ENCODE measurements around the gene MYO3A.

MYO3A gene

GRCh38 chr10:26024303-26024702 lies 90.3 kb downstream of the MYO3A start:
- Histone ChIP-seq H3K36me3 (ENCODE audit: control insufficient read depth, insufficient read depth, low read length) (no peaks in the 10 kb centered on the region), H3K4me3 (ENCODE audit: insufficient read depth, low read depth, low read length) (no peak overlapping the region), H3K27ac (ENCODE audit: insufficient read depth, low read depth, low read length, poor library complexity, severe bottlenecking) (no peak overlapping the region), H3K9me3 (ENCODE audit: control insufficient read depth, low read length) (no peaks in the 10 kb centered on the region), H3K4me1 (ENCODE audit: control insufficient read depth, insufficient read depth, low read length) (no peaks in the 10 kb centered on the region), H3K27me3 (ENCODE audit: control insufficient read depth, insufficient read depth, low read length, poor library complexity, severe bottlenecking) (no peaks in the 10 kb centered on the region)
- WGBS, 2 experiments: 96 to 100% methylated on average over 1 to 2 of the region's 2 CpGs

GRCh38 chr10:26025523-26025922 lies 91.5 kb downstream of the MYO3A start:
- H3K27me3 ChIP-seq (ENCODE audit: control insufficient read depth, insufficient read depth, low read length, poor library complexity, severe bottlenecking): no peaks in the 10 kb centered on the region
- no peaks in the 10 kb centered on the region for H3K9me3 ChIP-seq (ENCODE audit: control insufficient read depth, low read length)
- H3K36me3 ChIP-seq (ENCODE audit: control insufficient read depth, insufficient read depth, low read length): no peaks in the 10 kb centered on the region
- H3K27ac ChIP-seq (ENCODE audit: insufficient read depth, low read depth, low read length, poor library complexity, severe bottlenecking): no peak overlapping the region
- no peaks in the 10 kb centered on the region for H3K4me1 ChIP-seq (ENCODE audit: control insufficient read depth, insufficient read depth, low read length)
- no peak overlapping the region for H3K4me3 ChIP-seq (ENCODE audit: insufficient read depth, low read depth, low read length)

DNA sequence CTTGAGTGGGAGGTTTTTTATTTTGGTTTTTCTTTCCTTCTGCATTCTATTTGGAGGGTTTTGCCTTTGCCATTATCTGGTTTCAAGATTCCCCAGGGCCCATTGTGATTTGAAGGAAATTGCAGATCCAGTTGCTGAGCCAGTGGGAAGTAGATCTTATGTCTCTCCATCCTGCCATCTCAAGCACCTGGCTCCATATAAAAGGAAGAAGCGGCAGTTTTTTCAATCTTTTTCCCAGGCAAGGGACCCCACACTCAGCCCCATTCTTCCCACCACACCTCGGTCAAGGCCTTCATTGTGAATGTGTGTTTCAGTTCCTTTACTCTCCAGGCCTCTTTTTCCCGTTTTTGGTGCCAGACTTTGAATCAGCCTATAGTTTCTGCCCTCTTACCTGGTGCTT lies 95.8 kb downstream of the MYO3A start:
- 70 to 84% methylated on average over 3 of the region's 3 CpGs for WGBS, 2 experiments
- no peak overlapping the region for H3K4me3 ChIP-seq (ENCODE audit: insufficient read depth, low read depth, low read length)

DNA sequence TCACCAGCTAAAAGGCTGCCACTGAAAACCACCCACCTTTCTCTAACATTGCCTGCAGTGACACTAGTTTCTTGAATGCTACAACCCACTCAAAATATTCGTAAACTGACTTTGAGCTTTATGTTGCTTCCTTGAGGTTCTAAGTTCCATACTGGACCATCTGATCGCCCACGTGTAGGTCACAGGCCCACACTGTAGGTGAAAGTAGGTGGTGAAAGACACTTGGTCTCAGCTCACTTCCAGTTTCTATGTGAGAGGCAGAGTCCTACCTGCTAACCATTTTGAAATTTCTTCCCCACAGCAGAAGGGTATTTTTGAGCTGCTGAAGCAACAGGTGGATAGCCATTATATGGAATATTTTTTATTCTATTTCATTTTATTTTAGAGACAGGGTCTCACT lies 97.3 kb downstream of the MYO3A start:
- no peaks in the 10 kb centered on the region for H3K9me3 ChIP-seq (ENCODE audit: control insufficient read depth, low read length)
- H3K27ac ChIP-seq (ENCODE audit: insufficient read depth, low read depth, low read length, poor library complexity, severe bottlenecking): no peak overlapping the region
- 91 to 93% methylated on average over 3 of the region's 3 CpGs for WGBS, 2 experiments
- H3K27me3 ChIP-seq (ENCODE audit: control insufficient read depth, insufficient read depth, low read length, poor library complexity, severe bottlenecking): no peaks in the 10 kb centered on the region
- H3K4me3 ChIP-seq (ENCODE audit: insufficient read depth, low read depth, low read length): no peak overlapping the region
- no peaks in the 10 kb centered on the region for H3K4me1 ChIP-seq (ENCODE audit: control insufficient read depth, insufficient read depth, low read length)
- no peaks in the 10 kb centered on the region for H3K36me3 ChIP-seq (ENCODE audit: control insufficient read depth, insufficient read depth, low read length)

More for the DNA sequence above, 95.8 kb downstream of the MYO3A start:
- Histone ChIP-seq H3K27ac (ENCODE audit: insufficient read depth, low read depth, low read length, poor library complexity, severe bottlenecking) (no peak overlapping the region), H3K36me3 (ENCODE audit: control insufficient read depth, insufficient read depth, low read length) (no peaks in the 10 kb centered on the region), H3K27me3 (ENCODE audit: control insufficient read depth, insufficient read depth, low read length, poor library complexity, severe bottlenecking) (no peaks in the 10 kb centered on the region), H3K9me3 (ENCODE audit: control insufficient read depth, low read length) (no peaks in the 10 kb centered on the region), H3K4me1 (ENCODE audit: control insufficient read depth, insufficient read depth, low read length) (no peaks in the 10 kb centered on the region)

DNA sequence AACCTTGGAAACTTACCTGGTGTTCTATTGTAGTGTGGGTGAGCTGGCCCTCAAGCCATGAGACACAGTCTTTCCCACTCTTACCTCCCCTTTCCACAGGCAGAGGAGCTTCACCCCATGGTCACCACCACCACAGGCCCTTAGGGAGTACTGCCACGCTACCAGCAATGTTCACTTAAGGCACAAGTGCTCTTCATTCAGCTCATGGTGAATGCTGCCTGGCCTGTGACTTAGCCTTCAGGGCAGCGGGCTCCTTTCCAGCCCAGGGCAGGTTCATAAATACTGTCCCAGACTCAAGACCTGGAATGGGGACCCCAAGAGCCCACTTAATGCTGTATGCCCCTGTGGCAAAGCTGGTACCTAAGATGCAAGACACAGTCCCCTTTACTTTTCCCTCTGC lies 109.4 kb downstream of the MYO3A start:
- Histone ChIP-seq H3K36me3 (ENCODE audit: control insufficient read depth, insufficient read depth, low read length) (no peaks in the 10 kb centered on the region), H3K4me1 (ENCODE audit: control insufficient read depth, insufficient read depth, low read length) (no peaks in the 10 kb centered on the region), H3K27me3 (ENCODE audit: control insufficient read depth, insufficient read depth, low read length, poor library complexity, severe bottlenecking) (no peaks in the 10 kb centered on the region), H3K4me3 (ENCODE audit: insufficient read depth, low read depth, low read length) (no peak overlapping the region), H3K9me3 (ENCODE audit: control insufficient read depth, low read length) (no peaks in the 10 kb centered on the region), H3K27ac (ENCODE audit: insufficient read depth, low read depth, low read length, poor library complexity, severe bottlenecking) (no peak overlapping the region)
- 92% methylated on average over 2 of the region's 2 CpGs for WGBS, 2 experiments

- Histone ChIP-seq H3K9me3 (ENCODE audit: control insufficient read depth, low read length) (no peaks in the 10 kb centered on the region), H3K36me3 (ENCODE audit: control insufficient read depth, insufficient read depth, low read length) (no peaks in the 10 kb centered on the region), H3K4me3 (ENCODE audit: insufficient read depth, low read depth, low read length) (no peak overlapping the region), H3K27me3 (ENCODE audit: control insufficient read depth, insufficient read depth, low read length, poor library complexity, severe bottlenecking) (no peaks in the 10 kb centered on the region), H3K27ac (ENCODE audit: insufficient read depth, low read depth, low read length, poor library complexity, severe bottlenecking) (no peak overlapping the region), H3K4me1 (ENCODE audit: control insufficient read depth, insufficient read depth, low read length) (no peaks in the 10 kb centered on the region)
- WGBS, 2 experiments: 94 to 98% methylated on average over 3 of the region's 3 CpGs
These were observed 110.2 kb downstream of the MYO3A start for GRCh38 chr10:26044141-26044749.

- H3K4me1 ChIP-seq (ENCODE audit: control insufficient read depth, insufficient read depth, low read length): no peaks in the 10 kb centered on the region
- H3K27ac ChIP-seq (ENCODE audit: insufficient read depth, low read depth, low read length, poor library complexity, severe bottlenecking): no peak overlapping the region
- H3K27me3 ChIP-seq (ENCODE audit: control insufficient read depth, insufficient read depth, low read length, poor library complexity, severe bottlenecking): no peaks in the 10 kb centered on the region
- 85 to 87% methylated on average over 7 of the region's 7 CpGs for WGBS, 2 experiments
- H3K4me3 ChIP-seq (ENCODE audit: insufficient read depth, low read depth, low read length): no peak overlapping the region
- H3K9me3 ChIP-seq (ENCODE audit: control insufficient read depth, low read length): no peaks in the 10 kb centered on the region
- no peaks in the 10 kb centered on the region for H3K36me3 ChIP-seq (ENCODE audit: control insufficient read depth, insufficient read depth, low read length)
These were observed 112.2 kb downstream of the MYO3A start for GRCh38 chr10:26046073-26046700.

DNA sequence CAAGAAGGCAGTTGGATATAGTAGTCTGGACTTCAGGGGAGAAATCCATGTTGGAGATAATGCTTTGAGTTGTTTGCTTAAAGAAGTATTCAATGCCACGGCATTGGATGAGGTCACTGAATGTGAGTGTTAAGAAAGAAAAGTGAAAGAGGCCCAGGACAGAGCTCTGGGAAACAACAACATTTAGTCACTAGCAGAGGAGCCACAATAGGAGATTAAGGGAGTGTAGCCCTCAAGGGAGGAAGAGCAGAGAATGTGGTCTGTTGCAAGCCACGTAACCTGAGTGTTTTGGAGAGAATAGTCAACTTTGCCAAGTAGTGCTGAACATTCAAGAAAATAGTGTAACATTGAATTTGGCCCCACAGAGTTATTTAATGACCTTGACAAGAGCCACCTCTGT lies 114.7 kb downstream of the MYO3A start:
- Histone ChIP-seq H3K9me3 (ENCODE audit: control insufficient read depth, low read length) (no peaks in the 10 kb centered on the region), H3K27me3 (ENCODE audit: control insufficient read depth, insufficient read depth, low read length, poor library complexity, severe bottlenecking) (no peaks in the 10 kb centered on the region), H3K27ac (ENCODE audit: insufficient read depth, low read depth, low read length, poor library complexity, severe bottlenecking) (no peak overlapping the region), H3K4me1 (ENCODE audit: control insufficient read depth, insufficient read depth, low read length) (no peaks in the 10 kb centered on the region), H3K4me3 (ENCODE audit: insufficient read depth, low read depth, low read length) (no peak overlapping the region), H3K36me3 (ENCODE audit: control insufficient read depth, insufficient read depth, low read length) (no peaks in the 10 kb centered on the region)
- 79 to 82% methylated on average over 2 of the region's 2 CpGs for WGBS, 2 experiments

GRCh38 chr10:26052326-26052725 lies 118.3 kb downstream of the MYO3A start:
- Histone ChIP-seq H3K27me3 (ENCODE audit: control insufficient read depth, insufficient read depth, low read length, poor library complexity, severe bottlenecking) (no peaks in the 10 kb centered on the region), H3K9me3 (ENCODE audit: control insufficient read depth, low read length) (no peaks in the 10 kb centered on the region), H3K27ac (ENCODE audit: insufficient read depth, low read depth, low read length, poor library complexity, severe bottlenecking) (no peak overlapping the region), H3K4me3 (ENCODE audit: insufficient read depth, low read depth, low read length) (no peak overlapping the region), H3K36me3 (ENCODE audit: control insufficient read depth, insufficient read depth, low read length) (no peaks in the 10 kb centered on the region), H3K4me1 (ENCODE audit: control insufficient read depth, insufficient read depth, low read length) (no peaks in the 10 kb centered on the region)
- 89 to 98% methylated on average over 4 of the region's 4 CpGs for WGBS, 2 experiments

DNA sequence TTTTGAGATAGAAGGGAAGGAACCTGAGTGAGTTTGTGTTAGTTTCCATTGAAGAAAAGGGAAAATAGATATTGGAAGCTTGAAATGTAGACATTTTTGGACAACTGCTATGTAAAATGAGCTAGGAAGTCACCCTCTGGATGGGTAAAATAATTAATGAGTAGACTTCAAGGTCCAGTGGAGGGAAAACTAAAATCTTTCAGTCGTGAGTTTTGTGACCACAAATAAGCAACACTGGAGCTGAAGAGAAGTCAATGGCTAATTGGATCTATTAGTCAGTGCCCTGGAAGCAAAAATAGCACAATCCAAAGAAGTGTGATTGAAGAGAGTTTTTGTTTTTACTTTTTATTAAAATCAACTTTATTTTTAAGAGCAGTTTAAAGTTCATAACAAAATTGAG lies 123.4 kb downstream of the MYO3A start:
- H3K9me3 ChIP-seq (ENCODE audit: control insufficient read depth, low read length): no peaks in the 10 kb centered on the region
- no peaks in the 10 kb centered on the region for H3K36me3 ChIP-seq (ENCODE audit: control insufficient read depth, insufficient read depth, low read length)
- no peaks in the 10 kb centered on the region for H3K27me3 ChIP-seq (ENCODE audit: control insufficient read depth, insufficient read depth, low read length, poor library complexity, severe bottlenecking)
- WGBS, 2 experiments: 94 to 96% methylated on average over 1 of the region's 1 CpG
- H3K27ac ChIP-seq (ENCODE audit: insufficient read depth, low read depth, low read length, poor library complexity, severe bottlenecking): no peak overlapping the region
- H3K4me1 ChIP-seq (ENCODE audit: control insufficient read depth, insufficient read depth, low read length): no peaks in the 10 kb centered on the region
- H3K4me3 ChIP-seq (ENCODE audit: insufficient read depth, low read depth, low read length): no peak overlapping the region

DNA sequence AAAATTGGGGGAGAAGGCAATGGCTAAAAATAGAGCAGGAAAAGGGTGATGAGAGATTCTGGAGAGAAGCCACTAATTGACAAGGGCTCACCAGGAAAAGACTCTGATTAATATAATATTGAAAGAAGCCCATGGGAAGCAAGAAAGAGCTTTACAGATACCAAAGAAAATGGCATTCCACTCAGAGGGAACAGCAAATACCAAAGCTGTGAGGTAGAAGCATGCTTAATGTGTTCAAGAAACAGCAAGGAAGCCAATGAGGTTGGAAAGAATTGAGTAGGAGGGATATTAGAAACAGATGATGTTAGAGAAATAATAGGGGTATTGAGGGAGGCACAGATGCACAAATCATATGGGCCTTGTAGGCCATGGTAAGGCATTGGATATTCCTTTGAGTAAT lies 130.1 kb downstream of the MYO3A start:
- Histone ChIP-seq H3K4me3 (ENCODE audit: insufficient read depth, low read depth, low read length) (no peak overlapping the region), H3K4me1 (ENCODE audit: control insufficient read depth, insufficient read depth, low read length) (no peaks in the 10 kb centered on the region), H3K36me3 (ENCODE audit: control insufficient read depth, insufficient read depth, low read length) (no peaks in the 10 kb centered on the region), H3K27me3 (ENCODE audit: control insufficient read depth, insufficient read depth, low read length, poor library complexity, severe bottlenecking) (no peaks in the 10 kb centered on the region), H3K9me3 (ENCODE audit: control insufficient read depth, low read length) (no peaks in the 10 kb centered on the region), H3K27ac (ENCODE audit: insufficient read depth, low read depth, low read length, poor library complexity, severe bottlenecking) (no peak overlapping the region)
